Fibroblast of mammary gland (primary cell): ENCODE results near the gene PCGF3.

Source experiments
- DNase-seq: peaks from one replicate; pipeline ENCODE4 v3.0.0-alpha.2; 2010; ENCODE audit warnings: low read depth
- H3K4me3 ChIP-seq: 2 replicates; pipeline ENCODE4 v1.5.1; 2011; ENCODE audit warnings: low read depth, mild to moderate bottlenecking, low read length, moderate library complexity; ENCODE audit not compliant: control insufficient read depth
- CTCF ChIP-seq: conservative IDR thresholded peaks from 2 replicates; pipeline ENCODE4 v1.5.1; 2011; ENCODE audit warnings: low read depth, low read length, inconsistent platforms; ENCODE audit not compliant: control insufficient read depth, insufficient read depth

Gene PCGF3

GRCh38 chr4:659851-660250 is 45.8 kb upstream of the PCGF3 start:
- no peak overlapping the region for H3K4me3 ChIP-seq
- no peak for TF ChIP-seq CTCF
- DNase-seq: no peak

GRCh38 chr4:660401-660800 is 45.2 kb upstream of the PCGF3 start:
- no peak overlapping the region for H3K4me3 ChIP-seq
- no peak for DNase-seq
- no peak for TF ChIP-seq CTCF

GRCh38 chr4:661231-661630 is 44.4 kb upstream of the PCGF3 start:
- no peak for DNase-seq
- no peak for TF ChIP-seq CTCF
- no peak overlapping the region for H3K4me3 ChIP-seq

GRCh38 chr4:661881-662761 is 43.5 kb upstream of the PCGF3 start:
- TF ChIP-seq CTCF: no peak
- H3K4me3 ChIP-seq: no peak overlapping the region
- DNase-seq: no peak

- TF ChIP-seq CTCF: no peak
- no peak overlapping the region for H3K4me3 ChIP-seq
- no peak for DNase-seq
Observed at GRCh38 chr4:663046-663437, 42.6 kb upstream of the PCGF3 start.

- no peak overlapping the region for H3K4me3 ChIP-seq
- TF ChIP-seq CTCF: no peak
- no peak for DNase-seq
Observed at GRCh38 chr4:663438-664428, 41.9 kb upstream of the PCGF3 start.
